IPS-NIHi11 (cell line): ENCODE results near the gene ZNF135.

Experiments
- DNase-seq: peaks from one replicate; pipeline ENCODE4 v3.0.0; 2012; ENCODE audit warnings: mixed read lengths, low spot score

Gene ZNF135

DNA sequence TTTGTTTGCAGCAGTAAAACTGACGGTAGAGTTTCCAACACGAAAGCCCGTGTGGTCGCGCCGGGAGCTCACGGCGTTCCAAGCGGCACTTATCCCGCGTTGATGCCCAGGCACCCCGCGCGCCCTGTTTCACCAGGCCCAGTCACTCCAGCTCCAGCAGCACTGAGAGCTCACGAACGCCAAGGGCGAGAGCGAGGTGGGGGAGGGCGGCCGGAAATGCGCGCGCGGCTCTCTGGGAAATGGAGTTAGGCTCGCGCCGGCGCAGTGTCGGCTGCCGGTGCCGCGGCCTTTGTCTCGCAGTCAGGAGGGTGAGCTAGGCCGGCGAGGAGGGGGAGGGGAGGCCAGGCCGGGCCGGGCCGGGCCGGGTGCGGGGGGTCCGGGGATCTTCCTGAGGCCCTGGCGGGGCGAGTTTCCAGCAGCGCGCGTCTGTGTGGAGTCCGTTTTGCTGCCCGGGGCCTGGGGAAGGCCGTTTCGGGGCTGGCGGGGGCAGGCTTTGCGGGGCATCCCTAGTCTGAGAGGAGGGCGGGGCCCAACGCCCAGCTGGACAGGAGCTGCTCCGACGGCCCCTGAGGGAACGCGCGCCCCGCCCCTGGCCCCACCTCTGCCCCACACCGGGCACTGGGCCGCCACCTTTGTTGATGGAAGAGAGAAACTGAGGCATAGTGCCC is at the start of gene ZNF135:
TSS of gene ZNF135 (plus strand) at position 280 of the 668 bp plus-strand sequence. CDS start 721 bp downstream, outside the sequence.
- DNase-seq: peak; percentile 98

DNA sequence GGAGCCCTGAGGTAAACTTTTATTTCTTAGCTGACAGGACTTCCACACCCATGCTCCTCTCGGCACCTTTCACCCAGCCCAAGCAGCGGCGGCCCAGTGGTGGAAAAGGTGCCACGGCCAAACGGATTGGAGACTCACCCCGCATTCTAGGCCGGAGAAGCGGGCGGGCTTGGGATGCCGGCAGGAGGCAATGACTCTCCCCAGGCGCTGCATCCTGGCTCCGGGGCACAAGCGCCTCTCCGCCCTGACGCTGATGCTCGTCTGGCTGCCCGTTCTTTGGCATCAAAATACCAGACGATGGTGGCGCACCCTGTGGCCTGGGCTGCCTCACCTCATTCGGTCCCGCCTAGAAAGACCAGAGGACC is 49.8 kb upstream of the ZNF135 start:
- DNase-seq: no peak

DNA sequence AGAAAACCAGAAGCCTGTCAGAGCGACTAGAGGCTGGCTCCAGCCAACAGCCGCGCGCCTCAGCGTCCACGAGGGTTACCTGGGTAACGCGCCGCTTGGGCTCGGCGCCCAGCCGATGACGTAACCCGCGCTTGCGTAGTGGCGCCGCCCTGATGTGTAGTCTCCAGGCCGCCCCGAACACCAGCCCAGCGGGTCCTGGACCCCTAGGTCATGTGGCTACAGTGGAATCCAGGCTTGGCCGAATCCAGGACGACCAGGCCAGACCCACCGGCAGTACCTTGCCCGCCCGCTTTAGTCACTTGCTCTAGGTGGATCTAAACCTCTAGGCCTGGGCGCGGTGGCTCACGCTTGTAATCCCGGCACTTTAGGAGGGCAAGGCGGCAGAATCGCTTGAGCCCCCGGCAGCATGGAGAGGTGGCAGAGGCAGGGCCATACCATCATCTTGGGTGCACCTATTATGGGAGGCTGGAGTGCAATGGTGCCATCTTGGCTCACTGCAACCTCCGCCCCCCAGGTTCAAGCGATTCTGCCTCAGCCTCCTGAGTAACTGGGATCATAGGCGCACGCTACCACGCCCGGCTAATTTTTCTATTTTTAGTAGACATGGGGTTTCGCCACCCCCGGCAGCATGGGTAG is 49.3 kb upstream of the ZNF135 start:
- DNase-seq: peak; percentile 86

DNA sequence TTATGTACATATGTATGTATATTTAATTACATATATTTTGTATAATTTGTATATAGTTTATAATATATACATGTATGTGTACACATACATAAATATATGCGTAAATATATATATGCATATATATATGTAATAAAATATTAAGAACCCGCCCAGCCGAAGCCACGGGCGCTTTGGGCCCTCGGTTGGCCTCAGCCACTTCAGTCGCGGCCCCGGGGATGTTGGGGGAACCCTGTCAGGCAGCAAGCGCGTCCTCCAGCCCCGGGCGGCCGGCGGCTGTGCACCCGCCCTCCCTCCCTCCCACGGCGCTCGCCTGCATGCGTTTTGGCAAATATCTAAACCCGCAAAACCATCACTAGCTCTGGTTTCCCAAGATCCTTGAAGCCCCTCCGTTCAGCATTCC is 48.6 kb upstream of the ZNF135 start:
- no peak for DNase-seq

DNA sequence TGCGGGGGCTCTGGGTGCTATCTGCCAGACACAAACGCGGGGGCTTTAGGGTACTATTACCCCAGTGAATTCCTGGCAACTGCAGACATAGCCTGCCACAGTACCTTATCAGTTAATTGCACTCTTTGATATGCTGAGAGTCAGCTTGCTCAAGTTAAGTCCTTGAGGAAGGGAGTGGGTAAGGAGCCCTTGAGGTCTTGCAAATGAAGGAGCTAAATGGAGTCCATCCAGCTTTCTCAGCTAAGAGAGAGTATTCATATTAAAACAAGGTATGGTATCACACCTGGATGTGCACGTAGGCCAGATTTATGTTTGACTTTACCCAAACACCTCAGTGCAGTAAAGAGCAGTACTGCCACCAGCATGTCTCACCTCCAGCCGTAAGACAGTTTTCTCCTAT is 44.9 kb upstream of the ZNF135 start:
- no peak for DNase-seq

DNA sequence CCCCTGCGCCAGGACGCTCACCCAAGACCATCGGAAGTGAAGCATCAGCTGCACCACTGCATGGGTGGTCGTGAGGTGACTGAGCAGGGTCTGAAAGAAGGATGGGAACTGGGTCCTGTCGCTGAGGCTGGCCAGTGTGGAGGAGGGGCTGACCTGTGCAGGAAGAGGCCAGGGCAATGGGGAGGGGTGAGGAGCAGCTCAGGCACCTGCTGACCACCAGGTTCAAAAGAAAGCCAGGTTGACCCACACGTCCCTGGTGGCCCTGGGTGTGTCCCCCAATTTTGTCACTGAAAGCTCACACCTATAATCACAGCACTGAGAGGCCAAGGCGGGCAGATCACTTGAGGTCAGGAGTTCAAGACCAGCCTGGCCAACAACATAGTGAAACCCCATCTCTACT is 39.0 kb upstream of the ZNF135 start:
- DNase-seq: no peak

DNA sequence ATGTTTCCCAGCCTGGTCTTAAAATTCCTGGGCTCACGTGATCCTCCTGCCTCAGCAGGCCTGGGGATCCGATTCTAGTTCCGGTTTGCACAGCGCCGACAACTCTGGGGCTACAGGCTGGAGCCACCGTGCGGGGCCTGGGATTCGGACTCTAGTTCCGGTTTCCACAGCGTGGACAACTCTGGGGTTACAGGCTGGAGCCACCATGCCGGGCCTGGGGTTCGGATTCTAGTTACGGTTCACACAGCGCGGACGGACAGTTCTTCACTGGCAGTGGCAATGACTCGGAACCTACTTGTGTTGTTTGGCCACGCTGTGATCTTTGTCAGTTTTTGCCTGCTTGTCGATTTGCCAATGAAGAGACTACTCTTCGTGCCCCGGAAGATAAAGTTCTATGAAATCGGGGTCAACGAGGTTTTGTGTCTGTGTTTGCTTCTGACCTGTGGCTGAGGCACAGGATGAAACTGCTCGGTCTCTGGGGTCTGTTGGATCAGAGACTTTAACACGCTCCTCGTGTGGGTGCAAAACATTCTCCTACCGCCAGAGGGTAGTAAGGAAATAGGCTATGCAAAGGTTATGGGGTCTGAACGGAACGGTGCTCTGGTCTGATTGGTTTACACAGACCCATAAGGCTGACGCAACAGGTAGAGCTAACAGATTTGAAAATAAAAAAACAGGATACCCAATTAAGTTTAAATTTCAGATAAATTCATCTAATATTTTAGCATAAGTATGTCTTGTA is 37.4 kb upstream of the ZNF135 start:
- peak; percentile 81 for DNase-seq

DNA sequence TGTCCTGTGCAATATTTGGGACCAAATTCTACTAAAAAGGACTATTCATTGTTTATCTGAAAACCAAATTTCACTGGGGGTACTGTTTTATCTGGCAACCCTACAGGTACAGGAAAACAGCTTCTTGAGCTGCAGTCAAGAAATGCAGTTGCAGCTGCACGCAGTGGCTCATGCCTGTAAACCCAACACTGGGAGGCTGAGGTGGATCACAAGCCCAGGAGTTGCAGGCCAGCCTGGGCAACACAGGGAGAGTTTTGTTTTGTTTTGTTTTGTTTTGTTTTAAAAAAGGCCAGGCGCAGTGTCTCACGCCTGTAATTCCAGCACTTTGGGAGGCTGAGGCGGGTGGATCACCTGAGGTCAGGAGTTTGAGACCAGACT is 36.8 kb upstream of the ZNF135 start:
- DNase-seq: no peak

DNA sequence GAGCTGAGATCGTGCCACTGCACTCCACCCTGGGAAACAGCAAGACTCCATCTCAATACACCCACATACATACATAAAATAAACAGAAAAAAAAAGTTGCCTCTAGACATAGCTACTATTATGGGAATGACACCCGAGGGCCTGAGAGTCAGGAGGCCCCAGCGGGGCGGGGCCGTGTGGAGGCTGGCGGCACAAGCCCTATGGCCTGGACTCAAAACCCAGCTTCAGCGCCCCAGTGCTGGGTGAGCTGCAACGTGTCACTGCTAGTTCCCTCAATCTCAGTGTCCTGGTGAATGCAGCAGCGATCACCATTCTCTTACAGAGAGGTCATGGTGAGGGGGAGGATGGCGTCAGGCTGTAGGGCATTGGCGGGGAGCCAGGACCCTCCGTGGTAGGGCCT is 34.4 kb upstream of the ZNF135 start:
- no peak for DNase-seq

DNA sequence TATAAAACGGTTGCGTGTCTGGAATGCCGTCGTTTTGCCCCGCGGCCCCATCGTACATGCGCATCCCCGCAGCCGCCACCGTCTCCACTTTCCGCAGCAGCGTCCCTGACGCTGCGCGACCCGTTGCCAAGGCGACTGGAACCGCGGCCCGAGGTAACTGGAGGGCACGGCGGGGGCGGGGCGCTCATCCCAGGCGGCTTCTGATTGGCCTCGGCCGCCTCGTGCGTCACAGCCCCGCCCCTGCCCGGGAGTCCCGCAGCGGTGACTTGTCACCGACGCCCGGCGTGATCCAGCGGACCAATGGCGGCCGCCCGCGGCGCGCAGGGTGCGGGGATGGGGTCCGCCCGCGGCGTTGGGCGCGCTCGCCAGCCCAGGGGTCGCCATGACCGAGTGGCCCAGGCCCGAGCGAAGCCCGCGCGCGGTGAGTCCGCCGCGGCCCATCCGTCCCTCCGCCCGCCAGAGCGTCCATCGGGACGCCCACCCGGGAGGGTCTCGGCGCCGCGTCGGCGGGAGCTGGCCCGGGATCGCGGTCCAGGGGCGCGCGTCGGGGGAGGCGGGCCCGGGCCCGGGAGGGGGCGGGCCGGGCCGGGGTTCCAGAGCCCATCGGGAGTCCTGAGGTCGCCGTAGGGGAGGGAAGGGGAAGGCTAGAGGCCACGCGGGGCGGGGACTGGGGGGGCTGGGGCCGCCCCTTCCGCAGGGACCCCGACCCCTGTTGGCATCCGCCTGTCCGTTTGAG is 25.2 kb upstream of the ZNF135 start, which contains the start of gene ZSCAN1:
TSS of gene ZSCAN1 (plus strand) at position 285 of the 736 bp plus-strand sequence. CDS start 3,812 bp downstream, outside the sequence.
- peak; percentile 86 for DNase-seq

DNA sequence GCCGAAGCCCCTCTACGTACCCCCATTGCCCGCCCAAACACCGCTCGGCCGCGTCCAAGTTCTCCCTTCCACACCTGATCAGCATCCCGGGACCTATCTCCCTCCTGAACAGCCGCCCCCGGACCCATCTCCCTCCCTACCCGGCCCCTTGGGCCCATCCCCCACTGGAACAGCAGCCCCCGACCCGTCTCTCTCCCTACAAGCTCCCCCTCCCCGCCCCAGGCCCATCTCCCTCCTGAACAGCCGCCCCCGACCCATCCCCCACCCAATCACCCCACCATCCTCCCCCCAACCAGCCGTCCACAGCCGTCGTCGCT is 24.6 kb upstream of the ZNF135 start:
- DNase-seq: peak; percentile 32

DNA sequence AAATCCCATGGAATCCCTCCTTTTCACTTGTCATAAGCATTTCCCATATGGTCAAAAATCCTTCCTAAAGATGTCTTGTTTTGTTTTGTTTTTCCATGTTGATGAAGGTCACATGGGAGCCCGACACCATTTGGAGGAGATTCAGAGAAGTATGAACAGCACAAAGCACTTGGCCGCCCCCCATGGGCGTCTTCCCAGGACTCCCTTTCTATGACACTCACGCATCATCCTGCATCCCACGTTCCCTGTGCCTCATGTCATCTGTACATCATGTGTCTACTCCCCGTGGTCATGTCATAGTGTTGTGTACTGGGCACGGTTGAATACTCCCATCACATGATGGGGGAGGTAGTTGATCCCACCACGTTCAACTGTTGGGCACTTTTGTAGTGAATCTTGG is 23.2 kb upstream of the ZNF135 start:
- no peak for DNase-seq

DNA sequence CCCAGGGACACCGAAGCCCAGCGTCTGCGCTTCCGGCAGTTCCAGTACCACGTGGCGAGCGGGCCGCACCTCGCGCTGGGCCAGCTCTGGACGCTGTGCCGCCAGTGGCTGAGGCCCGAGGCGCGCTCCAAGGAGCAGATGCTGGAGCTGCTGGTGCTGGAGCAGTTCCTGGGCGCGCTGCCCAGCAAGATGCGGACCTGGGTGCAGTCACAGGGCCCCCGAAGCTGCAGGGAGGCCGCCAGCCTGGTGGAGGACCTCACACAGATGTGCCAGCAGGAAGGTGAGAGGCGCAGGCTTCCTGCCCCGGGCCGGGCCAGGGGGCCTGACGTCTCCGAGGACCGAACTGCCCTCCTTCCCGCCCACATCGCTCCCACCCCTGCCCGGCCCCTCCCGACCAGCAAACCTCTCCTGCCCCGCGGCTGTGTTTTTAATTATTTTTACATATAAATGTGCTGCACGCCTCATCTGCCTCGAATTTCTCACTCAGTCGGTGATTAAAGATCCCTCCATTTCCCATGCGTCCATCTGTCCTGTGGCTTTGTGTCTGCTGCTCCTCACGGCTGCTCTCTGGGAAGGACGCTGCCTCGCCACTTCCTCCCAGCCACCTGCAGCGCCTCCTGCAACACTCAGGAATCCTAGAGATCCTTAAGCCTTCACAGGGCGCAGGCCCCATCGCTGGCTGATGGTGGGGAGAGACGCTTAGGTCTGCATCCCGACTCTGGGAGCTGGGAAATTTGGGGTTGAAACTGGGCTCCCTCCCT is 21.0 kb upstream of the ZNF135 start:
- DNase-seq: no peak

DNA sequence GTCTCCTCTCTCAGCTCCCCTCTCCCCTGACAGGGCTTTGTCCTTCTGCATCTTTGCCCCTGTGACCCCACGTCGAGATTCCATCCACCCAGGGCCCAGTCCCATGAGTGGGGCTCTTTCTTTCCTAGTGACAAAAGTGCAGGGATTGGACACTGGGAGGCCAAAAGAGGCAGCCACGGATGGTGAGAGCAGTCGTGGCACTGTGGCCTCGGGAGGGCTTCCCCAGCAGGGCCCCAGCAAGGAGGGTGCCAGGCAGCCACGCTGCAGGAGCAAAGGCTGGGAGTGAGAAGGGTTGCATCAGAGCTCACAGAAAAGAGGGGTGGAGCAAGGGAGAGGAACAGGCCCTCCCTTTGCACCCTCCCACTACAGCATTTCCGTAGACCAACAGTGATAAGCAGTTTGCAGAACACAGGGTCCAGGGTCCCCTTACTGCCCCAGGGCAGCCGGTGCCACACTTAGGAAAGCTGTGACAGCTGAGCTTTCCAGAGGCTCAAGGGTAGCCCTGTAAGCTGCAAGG is 20.3 kb upstream of the ZNF135 start:
- no peak for DNase-seq

DNA sequence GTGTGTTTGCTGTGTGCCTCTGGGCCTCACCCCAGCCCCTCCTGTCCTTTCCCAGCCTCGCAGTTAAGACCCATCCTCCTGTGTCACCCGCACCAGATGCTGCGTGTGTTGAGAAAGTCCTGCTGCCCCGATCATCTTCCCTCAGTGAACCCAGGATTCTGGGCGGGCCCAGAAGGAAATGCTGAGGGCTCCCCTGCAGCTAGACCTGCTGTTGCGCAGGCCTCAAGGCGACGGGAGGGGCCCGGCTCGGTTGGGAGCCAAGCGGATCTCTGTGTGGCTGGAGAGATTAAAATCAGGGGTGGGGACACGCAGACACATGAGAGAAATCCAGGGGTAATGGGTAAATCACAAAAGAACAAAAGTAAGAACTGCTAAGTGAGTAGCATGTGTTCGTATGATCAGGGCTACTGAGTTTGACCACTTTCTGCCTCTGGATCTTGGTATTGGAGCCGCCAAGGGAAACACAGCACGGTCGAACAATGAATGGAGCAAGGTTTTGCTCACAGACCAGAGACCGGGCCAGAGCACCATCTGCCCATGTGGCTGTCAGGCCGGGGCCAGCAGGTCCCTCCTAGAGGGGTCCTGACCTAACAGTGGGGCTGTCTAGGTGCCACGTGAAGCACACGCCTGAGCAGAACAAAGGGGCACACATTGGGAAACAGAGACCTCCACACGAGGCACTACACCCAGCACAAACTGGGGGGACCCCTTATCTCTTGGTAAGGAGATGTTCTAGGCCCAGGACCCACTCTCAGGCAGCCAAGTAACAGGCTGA is 18.1 kb upstream of the ZNF135 start:
- no peak for DNase-seq

DNA sequence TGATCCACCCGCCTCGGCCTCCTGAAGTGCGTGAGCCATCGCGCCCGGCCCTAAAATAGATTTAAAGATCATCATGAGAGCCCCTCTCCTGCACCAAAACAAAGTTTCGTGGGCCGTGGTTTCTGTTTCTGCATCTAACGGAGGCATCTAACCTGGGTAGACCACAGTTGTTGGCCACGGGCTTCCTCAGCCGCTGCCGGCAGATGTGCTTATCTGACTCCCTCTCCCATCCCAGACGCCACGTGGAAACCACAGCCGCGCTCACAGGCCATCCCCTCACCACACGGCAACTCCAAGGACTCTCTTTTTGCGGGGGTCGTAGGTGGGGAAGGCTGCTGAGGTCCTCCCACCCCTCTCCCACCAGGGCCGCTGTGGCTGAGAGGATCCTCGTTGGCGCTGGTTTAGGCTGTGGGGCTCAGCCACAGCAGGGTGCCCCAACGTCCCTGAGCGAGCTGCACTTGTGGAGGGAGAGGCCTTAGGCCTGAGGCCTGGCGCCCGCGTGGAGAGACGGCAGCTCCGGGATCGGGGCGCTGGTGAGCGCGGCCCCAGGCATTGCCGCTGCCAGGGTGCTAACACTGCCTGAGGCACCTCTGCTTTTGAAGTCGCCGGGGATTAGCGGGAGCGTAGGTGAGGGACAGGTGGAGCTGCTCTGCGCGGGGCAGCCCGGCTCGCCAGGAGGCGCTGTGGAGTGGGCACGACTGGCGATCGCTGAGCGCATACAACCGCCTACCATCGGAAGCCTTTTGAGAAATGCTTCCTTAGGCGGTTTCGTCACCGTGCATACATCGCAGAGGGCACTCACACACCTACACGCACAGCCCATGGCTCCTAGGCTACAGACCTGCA is 16.4 kb upstream of the ZNF135 start:
- peak; percentile 69 for DNase-seq

DNA sequence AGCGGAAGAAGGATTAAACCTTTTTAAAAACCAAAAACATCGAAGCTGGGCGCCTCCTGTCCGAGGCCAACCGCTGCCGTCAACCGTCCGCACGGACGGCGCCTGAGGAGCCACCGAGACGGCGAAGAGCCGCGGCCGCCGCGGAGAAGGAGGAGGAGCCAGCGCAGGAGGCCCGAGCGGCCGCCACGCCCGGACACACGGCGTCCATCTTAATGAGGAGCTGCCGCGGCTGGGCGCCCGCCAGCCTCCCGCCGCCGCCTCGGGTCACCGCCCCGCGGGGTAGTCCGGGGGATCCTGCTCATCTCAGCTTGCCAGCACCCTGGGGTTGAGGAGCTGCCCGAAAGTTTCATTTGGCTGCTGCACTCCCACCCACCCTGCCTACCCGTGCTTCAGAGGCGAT is 14.7 kb upstream of the ZNF135 start:
- no peak for DNase-seq

DNA sequence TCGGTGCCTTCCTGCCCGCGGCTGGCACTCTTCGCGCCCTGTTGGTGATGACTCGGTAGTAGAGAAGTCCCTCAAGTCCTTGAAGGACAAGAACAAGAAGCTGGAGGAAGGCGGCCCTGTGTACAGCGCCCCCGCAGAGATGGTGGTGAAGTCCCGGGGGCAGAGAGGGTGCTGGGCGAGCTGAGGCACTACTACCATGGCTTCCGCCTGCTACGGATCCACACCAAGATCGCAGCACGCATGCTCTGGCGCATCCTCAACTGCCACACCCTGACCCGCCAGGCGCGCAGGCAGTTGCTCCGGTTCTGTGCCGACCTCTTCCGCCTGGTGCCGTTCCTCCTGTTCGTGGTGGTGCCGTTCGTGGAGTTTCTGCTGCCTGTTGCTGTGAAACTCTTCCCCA is 14.2 kb upstream of the ZNF135 start:
- no peak for DNase-seq

DNA sequence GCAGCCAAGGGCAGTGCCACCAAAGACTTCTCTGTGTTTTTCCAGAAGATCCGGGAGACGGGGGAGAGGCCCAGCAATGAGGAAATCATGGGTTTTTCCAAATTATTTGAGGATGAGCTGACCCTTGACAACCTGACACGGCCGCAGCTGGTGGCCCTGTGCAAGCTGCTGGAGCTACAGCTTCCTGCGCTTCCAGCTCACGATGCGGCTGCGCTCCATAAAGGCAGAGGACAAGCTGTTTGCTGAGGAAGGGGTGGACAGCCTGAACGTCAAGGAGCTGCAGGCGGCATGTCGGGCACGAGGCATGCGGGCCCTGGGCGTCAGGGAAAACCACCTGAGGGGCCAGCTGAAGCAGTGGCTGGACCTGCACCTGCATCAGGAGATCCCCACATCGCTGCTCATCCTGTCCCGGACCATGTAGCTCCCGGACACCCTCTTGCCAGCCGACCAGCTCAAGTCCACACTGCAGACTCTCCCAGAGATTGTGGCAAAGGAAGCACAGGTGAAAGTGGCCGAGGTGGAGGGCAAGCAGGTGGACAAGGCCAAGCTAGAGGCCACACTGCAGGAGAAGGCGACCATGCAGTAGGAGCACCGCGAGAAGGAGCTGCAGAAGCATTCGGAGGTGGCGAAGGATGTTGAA is 13.6 kb upstream of the ZNF135 start:
- no peak for DNase-seq

DNA sequence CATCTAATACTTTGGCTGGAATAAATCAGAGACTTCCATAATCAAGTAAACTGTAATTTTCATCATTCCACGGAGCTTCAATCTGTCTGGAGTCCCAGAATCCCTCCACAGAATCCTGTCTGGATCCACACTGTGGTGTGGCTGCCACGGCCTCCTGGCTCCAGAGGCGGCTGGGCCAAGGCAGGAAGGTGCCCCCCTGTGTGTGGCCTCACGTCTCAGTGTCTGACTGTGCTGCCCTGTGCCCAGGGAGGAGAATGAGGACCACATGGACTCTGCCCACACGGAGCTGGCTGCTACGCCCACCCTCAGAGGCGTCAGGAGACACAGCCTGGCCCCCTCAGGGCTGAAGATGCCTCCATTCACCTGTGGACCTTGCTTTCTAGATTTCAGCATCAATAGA is 12.2 kb upstream of the ZNF135 start:
- DNase-seq: no peak
